Mesendoderm (in vitro differentiated cells): ENCODE data around the gene ATXN7L1.
A peak's percentile ranks its signal among the peaks of the same experiment; 100 is the strongest.

Source experiments
- DNase-seq: peaks from one replicate; pipeline ENCODE4 v3.0.0; 2013
- H2AK5ac ChIP-seq: 2 replicates; pipeline ENCODE4 v1.6.1; 2013; ENCODE audit warnings: low read length, inconsistent platforms
- H2BK120ac ChIP-seq: 2 replicates; pipeline ENCODE4 v1.6.1; 2013; ENCODE audit warnings: low read depth, mild to moderate bottlenecking, low read length, moderate library complexity, mixed read lengths
- H2BK15ac ChIP-seq: replicated peaks from 2 replicates; pipeline ENCODE4 v1.6.1; 2013; ENCODE audit warnings: low read depth, mild to moderate bottlenecking, moderate library complexity
- H2BK5ac ChIP-seq: 2 replicates; pipeline ENCODE4 v1.6.1; 2013; ENCODE audit warnings: low read length, inconsistent platforms
- H3K18ac ChIP-seq: 2 replicates; pipeline ENCODE4 v1.6.1; 2013; ENCODE audit warnings: mild to moderate bottlenecking, low read length, mixed read lengths
- H3K23ac ChIP-seq: one replicate; pipeline ENCODE4 v1.6.1; 2013; ENCODE audit warnings: low read length
- H3K27ac ChIP-seq: 2 replicates; pipeline ENCODE4 v1.5.1; 2013; ENCODE audit warnings: low read depth, mild to moderate bottlenecking, inconsistent platforms, low read length, moderate library complexity
- H3K27me3 ChIP-seq: 2 replicates; pipeline ENCODE4 v1.6.1; 2013; ENCODE audit warnings: low read length, control low read depth, mild to moderate bottlenecking, inconsistent platforms; ENCODE audit not compliant: insufficient read depth, poor library complexity
- H3K36me3 ChIP-seq: 2 replicates; pipeline ENCODE4 v1.6.1; 2013; ENCODE audit warnings: low read length, inconsistent platforms; ENCODE audit not compliant: control insufficient read depth, insufficient read depth
- H3K4ac ChIP-seq: one replicate; pipeline ENCODE4 v1.6.1; 2013; ENCODE audit warnings: low read depth, mild to moderate bottlenecking, low read length, moderate library complexity
- H3K4me1 ChIP-seq: 2 replicates; pipeline ENCODE4 v1.6.1; 2013; ENCODE audit warnings: low read depth, low read length, inconsistent platforms; ENCODE audit not compliant: control insufficient read depth
- H3K4me2 ChIP-seq: 2 replicates; pipeline ENCODE4 v1.6.1; 2013; ENCODE audit warnings: low read length
- H3K4me3 ChIP-seq: 2 replicates; pipeline ENCODE4 v1.5.1; 2013; ENCODE audit warnings: mild to moderate bottlenecking, low read length
- H3K56ac ChIP-seq: one replicate; pipeline ENCODE4 v1.6.1; 2013; ENCODE audit warnings: low read length
- H3K79me1 ChIP-seq: 2 replicates; pipeline ENCODE4 v1.6.1; 2013; ENCODE audit warnings: low read length, inconsistent platforms
- H3K79me2 ChIP-seq: 2 replicates; pipeline ENCODE4 v1.6.1; 2013; ENCODE audit warnings: mild to moderate bottlenecking, low read length; ENCODE audit not compliant: control insufficient read depth, insufficient read depth
- H3K9ac ChIP-seq: 2 replicates; pipeline ENCODE4 v1.6.1; 2013; ENCODE audit warnings: low read length, inconsistent platforms
- H4K5ac ChIP-seq: one replicate; pipeline ENCODE4 v1.6.1; 2013; ENCODE audit warnings: low read length
- H4K8ac ChIP-seq: one replicate; pipeline ENCODE4 v1.6.1; 2013; ENCODE audit warnings: low read depth, mild to moderate bottlenecking, control low read depth, low read length, moderate library complexity
- WGBS: extraction: QIAGEN DNeasy Blood & Tissue Kit; methylation state at CpG from one replicate; pipeline ENCODE4 v1.1.7; 2013; ENCODE audit warnings: low lambda C conversion rate, missing lambda C conversion rate; ENCODE audit not compliant: insufficient coverage; ENCODE audit errors: extremely low coverage; 5-methylcytosine and 5-hydroxymethylcytosine counted together

Gene ATXN7L1

GRCh38 chr7:105816954-105817615 is 59.3 kb downstream of the ATXN7L1 start:
- H2AK5ac ChIP-seq, result no peak overlapping the region
- no peak overlapping the region for H4K8ac ChIP-seq
- H3K9ac ChIP-seq, result no peak overlapping the region
- no CpG with 5 or more reads among the region's 6 CpGs for WGBS
- no peak overlapping the region for H3K18ac ChIP-seq
- no peak overlapping the region for H4K5ac ChIP-seq
- no peak overlapping the region for H2BK5ac ChIP-seq
- H3K27ac ChIP-seq, result no peak overlapping the region
- H3K36me3 ChIP-seq, result no peaks in the 10 kb centered on the region
- no peak overlapping the region for H3K4me3 ChIP-seq
- H3K79me2 ChIP-seq, result no peaks in the 10 kb centered on the region
- DNase-seq, result no peak
- no peak overlapping the region for H3K23ac ChIP-seq
- H2BK120ac ChIP-seq, result no peak overlapping the region
- no peaks in the 10 kb centered on the region for H3K4me1 ChIP-seq
- H3K56ac ChIP-seq, result no peak overlapping the region
- no peak overlapping the region for H3K4me2 ChIP-seq
- H3K27me3 ChIP-seq, result no peaks in the 10 kb centered on the region
- no peak overlapping the region for H2BK15ac ChIP-seq
- peaks cover under 1% of the 10 kb centered on the region for H3K79me1 ChIP-seq
- no peak overlapping the region for H3K4ac ChIP-seq

- Histone ChIP-seq H4K5ac (no peak overlapping the region), H3K36me3 (no peaks in the 10 kb centered on the region), H3K18ac (no peak overlapping the region), H3K79me1 (peaks cover 2% of the 10 kb centered on the region), H2BK5ac (no peak overlapping the region), H3K27me3 (no peaks in the 10 kb centered on the region), H4K8ac (no peak overlapping the region), H2BK120ac (no peak overlapping the region), H3K9ac (no peak overlapping the region), H2AK5ac (no peak overlapping the region), H3K56ac (no peak overlapping the region), H3K4ac (no peak overlapping the region), H3K4me3 (no peak overlapping the region), H3K4me2 (no peak overlapping the region), H3K27ac (no peak overlapping the region), H3K23ac (no peak overlapping the region), H3K79me2 (no peaks in the 10 kb centered on the region), H2BK15ac (no peak overlapping the region), H3K4me1 (no peaks in the 10 kb centered on the region)
- WGBS, result no CpG with 5 or more reads among the region's 5 CpGs
- peak; percentile 30 for DNase-seq
Observed at GRCh38 chr7:105816266-105816843, 60.0 kb downstream of the ATXN7L1 start.

DNA sequence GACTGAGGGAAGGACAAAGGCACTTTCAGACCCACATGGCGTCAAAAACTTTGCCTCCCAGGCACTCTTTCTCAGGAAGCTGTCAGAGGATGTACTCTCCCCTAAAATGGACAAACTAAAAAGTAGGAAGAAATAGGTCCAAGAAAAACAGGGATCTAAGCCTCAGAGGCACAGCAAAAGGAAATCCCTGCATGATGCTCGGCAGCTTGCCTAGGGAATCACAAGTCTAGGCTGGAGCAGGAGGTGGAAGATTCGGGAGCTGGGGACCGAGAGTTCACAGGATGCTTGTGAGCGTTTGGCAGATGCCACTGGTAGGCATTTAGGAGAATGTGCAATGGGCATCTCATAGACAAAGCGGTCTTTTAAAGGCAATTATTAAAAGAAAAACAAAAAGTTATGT is 60.8 kb downstream of the ATXN7L1 start:
- Histone ChIP-seq H3K23ac (no peak overlapping the region), H3K4me2 (no peak overlapping the region), H3K9ac (no peak overlapping the region), H3K36me3 (no peaks in the 10 kb centered on the region), H3K27ac (no peak overlapping the region), H3K27me3 (no peaks in the 10 kb centered on the region), H3K56ac (no peak overlapping the region), H3K4ac (no peak overlapping the region), H2BK120ac (no peak overlapping the region), H3K4me3 (no peak overlapping the region), H4K8ac (no peak overlapping the region), H2BK15ac (no peak overlapping the region), H2AK5ac (no peak overlapping the region), H3K4me1 (no peaks in the 10 kb centered on the region), H3K18ac (no peak overlapping the region), H4K5ac (no peak overlapping the region), H3K79me2 (no peaks in the 10 kb centered on the region), H3K79me1 (peaks cover 2% of the 10 kb centered on the region), H2BK5ac (no peak overlapping the region)
- no CpG with 5 or more reads among the region's 6 CpGs for WGBS
- no peak for DNase-seq

- H3K4me3 ChIP-seq, result no peak overlapping the region
- H3K18ac ChIP-seq, result no peak overlapping the region
- no peak overlapping the region for H3K4ac ChIP-seq
- H3K4me1 ChIP-seq, result no peaks in the 10 kb centered on the region
- H2BK5ac ChIP-seq, result no peak overlapping the region
- H3K27me3 ChIP-seq, result no peaks in the 10 kb centered on the region
- no peak overlapping the region for H2BK15ac ChIP-seq
- H3K23ac ChIP-seq, result no peak overlapping the region
- H2AK5ac ChIP-seq, result no peak overlapping the region
- no peak overlapping the region for H4K5ac ChIP-seq
- peaks cover 2% of the 10 kb centered on the region for H3K79me1 ChIP-seq
- DNase-seq, result no peak
- H3K79me2 ChIP-seq, result no peaks in the 10 kb centered on the region
- no peaks in the 10 kb centered on the region for H3K36me3 ChIP-seq
- no peak overlapping the region for H3K27ac ChIP-seq
- no peak overlapping the region for H2BK120ac ChIP-seq
- H4K8ac ChIP-seq, result no peak overlapping the region
- H3K4me2 ChIP-seq, result no peak overlapping the region
- H3K9ac ChIP-seq, result no peak overlapping the region
- H3K56ac ChIP-seq, result no peak overlapping the region
Observed at GRCh38 chr7:105814481-105814880, 61.9 kb downstream of the ATXN7L1 start.

DNA sequence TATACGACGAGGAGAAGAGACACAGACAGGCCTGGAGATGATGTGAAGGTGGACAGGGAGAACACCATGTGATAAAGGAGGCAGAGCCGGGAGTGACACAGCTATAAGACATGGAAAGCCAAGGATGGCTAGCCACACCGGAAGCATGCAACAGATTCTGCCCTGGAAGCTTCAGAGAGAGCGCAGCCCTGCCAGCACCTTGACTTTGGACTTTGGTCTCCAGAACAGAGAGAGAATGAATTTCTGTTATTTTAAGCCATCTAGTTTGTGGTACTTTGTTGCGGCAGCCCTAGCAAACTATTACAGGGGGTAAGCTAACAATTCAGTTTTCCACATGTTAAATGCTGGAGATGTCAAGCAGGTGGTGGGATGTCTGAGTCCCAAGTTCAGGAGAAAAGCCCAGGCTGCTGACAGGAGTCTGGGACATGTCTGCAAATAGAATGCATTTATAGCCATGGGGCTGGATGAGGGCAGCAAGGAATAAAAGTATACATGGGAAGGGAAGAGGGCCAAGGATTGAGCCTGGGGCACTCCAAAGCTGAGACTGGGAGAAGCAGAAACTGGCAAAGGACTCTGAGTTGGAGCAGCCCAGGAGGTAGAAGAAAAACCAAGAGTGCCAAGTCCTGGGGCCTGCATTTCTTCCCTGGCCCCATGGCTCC is 65.1 kb downstream of the ATXN7L1 start:
- H3K4me1 ChIP-seq, result peaks cover 2% of the 10 kb centered on the region

More for the DNA sequence above, 65.1 kb downstream of the ATXN7L1 start:
- Histone ChIP-seq H3K4me2 (no peak overlapping the region), H3K4me3 (no peak overlapping the region), H3K79me2 (no peaks in the 10 kb centered on the region), H2BK120ac (no peak overlapping the region), H4K5ac (no peak overlapping the region), H4K8ac (no peak overlapping the region), H3K23ac (no peak overlapping the region), H3K4ac (no peak overlapping the region), H2AK5ac (no peak overlapping the region), H3K36me3 (no peaks in the 10 kb centered on the region), H2BK15ac (no peak overlapping the region), H3K27me3 (no peaks in the 10 kb centered on the region), H3K56ac (no peak overlapping the region), H3K18ac (no peak overlapping the region), H3K9ac (no peak overlapping the region), H3K27ac (no peak overlapping the region), H3K79me1 (peaks cover 8% of the 10 kb centered on the region), H2BK5ac (no peak overlapping the region)
- no peak for DNase-seq
- WGBS, result no CpG with 5 or more reads among the region's 6 CpGs
